Kidney capillary endothelial cell (primary cell): Measurements from ENCODE around the gene CDK19.
A peak's percentile ranks its signal among the peaks of the same experiment; 100 is the strongest.

Experiments used
- DNase-seq: peaks from one replicate; pipeline ENCODE4 v3.0.0-alpha.2; 2018; ENCODE audit warnings: low spot score

Gene CDK19

GRCh38 chr6:110703010-110703905 is 112.0 kb downstream of the CDK19 start:
- no peak for DNase-seq

- DNase-seq = no peak
Observed at GRCh38 chr6:110699780-110700179, 115.5 kb downstream of the CDK19 start.

GRCh38 chr6:110693994-110694393 is 121.3 kb downstream of the CDK19 start:
- DNase-seq = no peak

- DNase-seq = no peak
Observed at GRCh38 chr6:110693296-110693695, 122.0 kb downstream of the CDK19 start.

- DNase-seq = no peak
Observed at GRCh38 chr6:110690916-110691315, 124.4 kb downstream of the CDK19 start.

GRCh38 chr6:110690106-110690654 is 125.1 kb downstream of the CDK19 start:
- no peak for DNase-seq

GRCh38 chr6:110689275-110689935 is 125.9 kb downstream of the CDK19 start:
- DNase-seq = no peak

GRCh38 chr6:110688661-110689268 is 126.5 kb downstream of the CDK19 start:
- no peak for DNase-seq

- peak; percentile 26 for DNase-seq
Observed at GRCh38 chr6:110687326-110687725, 127.9 kb downstream of the CDK19 start.

- DNase-seq = no peak
Observed at GRCh38 chr6:110683241-110683640, 132.0 kb downstream of the CDK19 start.

GRCh38 chr6:110682460-110682853 is 132.8 kb downstream of the CDK19 start:
- DNase-seq = peak; percentile 66

- DNase-seq = no peak
Observed at GRCh38 chr6:110681543-110682459, 133.5 kb downstream of the CDK19 start.

GRCh38 chr6:110676396-110676795 is 138.9 kb downstream of the CDK19 start:
- DNase-seq = no peak

GRCh38 chr6:110674096-110674495 is 141.2 kb downstream of the CDK19 start:
- DNase-seq = no peak

- no peak for DNase-seq
Observed at GRCh38 chr6:110672122-110672521, 143.1 kb downstream of the CDK19 start.

GRCh38 chr6:110671447-110671846 is 143.8 kb downstream of the CDK19 start:
- no peak for DNase-seq

GRCh38 chr6:110665600-110665999 is 149.7 kb downstream of the CDK19 start:
- DNase-seq = no peak

- DNase-seq = no peak
Observed at GRCh38 chr6:110664933-110665332, 150.3 kb downstream of the CDK19 start.

- DNase-seq = no peak
Observed at GRCh38 chr6:110662490-110663211, 152.6 kb downstream of the CDK19 start.

GRCh38 chr6:110661414-110661813 is 153.9 kb downstream of the CDK19 start:
- DNase-seq = no peak
